SIG-M5 treated with dmso at 0.1 percent for 504 hours (cell line): Measurements from ENCODE around the gene HSF5.

ENCODE experiments used
- DNase-seq: peaks from one replicate; lab custom pipeline; 2025; ENCODE audit not compliant: unreplicated experiment; lab: John Stamatoyannopoulos, UW

Gene HSF5

DNA sequence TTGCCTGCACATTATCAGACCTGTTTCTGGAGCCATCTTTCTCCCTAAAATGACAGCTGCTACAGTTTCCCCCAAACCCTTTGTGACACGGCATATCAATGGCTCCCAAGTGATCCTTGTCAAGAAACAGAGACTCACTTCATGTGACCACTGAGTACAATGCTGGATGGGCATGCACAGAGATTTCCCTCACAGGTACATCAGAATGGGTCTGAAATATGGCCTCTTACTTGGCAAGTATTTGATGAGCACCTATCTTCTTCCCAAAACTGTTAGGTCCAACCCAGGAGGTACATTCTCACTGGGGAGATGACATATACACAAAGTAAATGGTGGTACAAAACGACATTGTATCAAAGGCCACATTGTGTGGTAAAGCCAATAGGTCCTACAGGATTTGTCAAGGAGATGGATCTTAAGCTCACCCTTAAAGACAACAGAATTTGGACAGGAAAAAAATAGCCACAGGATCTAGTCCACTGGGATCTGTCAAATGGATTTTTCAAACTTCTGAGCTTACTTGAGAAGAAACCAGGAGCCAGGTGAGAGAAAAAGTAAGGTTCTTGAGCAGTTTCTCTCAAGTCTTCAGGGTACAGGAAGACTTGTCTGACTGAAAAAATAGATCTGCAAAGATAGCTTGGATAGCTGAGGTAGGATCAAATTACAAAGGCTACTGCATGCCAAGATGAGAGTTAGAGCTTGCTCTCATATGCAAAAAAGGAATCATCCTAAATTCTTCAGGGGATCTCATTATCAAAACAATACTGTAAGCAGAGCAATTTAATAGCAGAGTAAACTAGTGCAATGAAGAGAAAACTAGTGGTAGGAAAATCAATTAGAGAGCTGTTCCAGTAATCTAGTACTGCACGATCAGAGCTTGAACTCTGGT is 99.7 kb downstream of the HSF5 start:
- DNase-seq, result peak; percentile 34

DNA sequence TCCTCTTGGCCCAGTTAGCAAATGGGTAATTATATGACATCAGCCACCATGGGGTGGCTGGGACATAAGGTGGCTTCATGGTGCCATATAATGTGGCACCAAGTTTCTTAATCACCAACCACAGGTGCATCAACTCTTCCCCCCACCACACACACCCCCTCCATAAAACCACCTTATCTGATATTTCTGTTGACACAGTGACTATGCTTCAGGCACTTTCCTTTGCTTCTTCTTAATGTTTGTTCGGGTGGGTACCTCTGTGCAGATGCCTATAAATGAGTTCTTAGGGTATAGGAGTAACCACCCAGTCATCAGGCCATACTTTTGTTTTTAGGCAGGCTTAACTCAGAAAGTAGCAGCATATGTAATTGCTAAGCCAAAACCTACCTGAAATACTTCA is 100.4 kb downstream of the HSF5 start:
- DNase-seq, result peak; percentile 65

DNA sequence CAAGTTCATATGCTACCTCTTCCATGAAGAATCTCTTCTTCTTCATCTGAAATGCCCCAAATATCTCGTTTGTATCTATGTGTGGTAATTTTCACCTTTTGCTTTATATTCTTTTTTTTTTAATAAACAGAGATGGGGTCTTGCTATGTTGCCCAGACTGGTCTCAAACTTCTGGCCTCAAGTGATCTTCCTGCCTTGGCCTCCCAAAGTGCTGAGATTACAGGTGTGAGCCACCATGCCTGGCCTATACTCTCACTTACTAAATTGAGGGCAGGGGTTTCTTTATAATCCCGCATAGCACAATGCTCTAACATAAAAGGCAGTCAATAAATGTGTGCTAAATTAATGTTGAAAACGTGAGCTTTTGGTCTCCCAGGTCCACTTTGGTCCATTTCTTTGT is 101.5 kb downstream of the HSF5 start:
- no peak for DNase-seq

DNA sequence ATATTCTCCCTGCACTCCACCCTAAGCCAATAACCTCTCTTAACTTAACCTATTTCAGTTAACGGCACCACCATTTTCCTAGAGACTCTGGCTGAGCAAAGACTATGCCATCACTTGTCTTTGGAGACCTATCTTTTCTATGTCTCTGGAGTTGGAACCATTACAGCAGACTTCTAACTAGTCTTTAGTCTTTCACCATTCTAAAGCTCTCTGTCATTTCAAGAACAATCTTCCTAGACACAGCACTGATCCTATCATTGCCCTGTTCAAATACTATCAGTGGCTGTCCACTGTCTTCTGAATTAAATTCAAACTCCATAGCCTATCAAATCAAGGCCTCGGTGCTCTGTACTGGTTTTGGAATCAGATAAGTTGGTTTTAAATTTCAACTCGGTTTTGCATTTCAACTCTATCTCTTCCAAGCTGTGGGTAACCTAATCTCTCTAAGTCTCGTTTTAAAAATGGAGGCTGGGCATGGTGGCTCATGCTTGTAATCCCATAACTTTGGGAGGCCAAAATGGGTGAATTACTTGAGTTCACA is 102.8 kb downstream of the HSF5 start:
- DNase-seq, result no peak

DNA sequence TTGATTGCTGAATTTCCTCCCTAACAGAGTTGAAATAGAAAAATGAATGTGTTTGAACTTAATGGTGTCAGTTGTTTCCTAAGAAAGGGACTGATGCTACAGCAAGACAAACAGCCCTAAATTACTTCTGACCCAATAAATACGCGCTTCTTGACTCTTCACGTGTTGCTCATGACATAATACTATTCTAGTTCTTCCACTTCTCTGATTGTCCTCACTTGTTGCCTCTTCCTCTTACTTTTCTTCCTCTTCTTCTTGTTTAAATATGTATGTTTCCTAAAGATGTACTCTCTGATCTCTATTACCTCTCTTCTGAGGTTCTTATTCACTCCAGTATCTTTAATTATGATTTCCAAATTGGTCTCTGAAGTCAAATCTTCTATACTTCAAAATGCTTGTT is 103.3 kb downstream of the HSF5 start:
- DNase-seq, result no peak

DNA sequence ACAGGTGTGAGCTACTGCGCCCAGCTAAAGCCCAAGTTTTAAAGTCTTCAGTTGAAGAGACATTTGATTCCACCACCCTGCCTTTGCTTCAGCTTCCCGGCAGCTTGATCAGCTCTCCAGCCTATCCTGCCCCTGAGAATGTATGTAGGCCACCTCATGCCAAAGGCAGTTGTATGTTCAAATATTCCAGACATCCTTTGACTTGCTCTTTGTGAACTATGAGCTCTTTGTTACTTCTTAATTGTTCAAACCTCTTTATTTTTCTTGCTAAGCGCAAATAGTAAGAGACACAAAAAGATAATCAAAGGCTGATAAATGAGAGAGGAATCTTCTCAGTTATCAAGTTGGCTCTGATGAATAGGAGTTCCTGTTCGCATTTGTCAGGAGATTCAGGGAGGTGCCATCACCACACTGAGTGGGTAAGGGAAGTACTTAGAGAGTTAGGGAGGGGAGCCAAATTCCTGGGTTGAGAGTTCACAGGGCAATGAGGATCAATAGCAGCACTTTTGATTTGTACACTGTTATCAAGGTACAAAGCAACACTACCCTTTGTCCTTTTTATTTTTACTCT is 104.2 kb downstream of the HSF5 start:
- DNase-seq, result no peak

DNA sequence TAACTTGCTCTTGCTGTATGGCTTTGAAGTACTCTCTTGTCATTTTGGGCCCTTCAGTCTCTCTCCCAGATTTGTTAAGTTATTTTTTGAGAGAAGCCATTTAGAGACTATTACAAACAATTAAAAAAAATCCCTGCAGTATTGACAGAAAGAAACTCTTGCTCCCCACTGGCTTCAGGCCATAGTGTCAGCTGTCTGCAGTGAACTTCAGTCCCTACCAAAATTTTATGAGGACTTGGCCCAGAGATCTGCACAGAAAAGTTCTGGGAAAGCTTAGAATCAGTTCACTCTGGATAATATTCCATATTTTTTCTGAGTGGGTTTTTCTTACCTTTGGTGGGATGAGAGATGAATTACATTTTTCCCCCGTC is 105.4 kb downstream of the HSF5 start:
- no peak for DNase-seq

DNA sequence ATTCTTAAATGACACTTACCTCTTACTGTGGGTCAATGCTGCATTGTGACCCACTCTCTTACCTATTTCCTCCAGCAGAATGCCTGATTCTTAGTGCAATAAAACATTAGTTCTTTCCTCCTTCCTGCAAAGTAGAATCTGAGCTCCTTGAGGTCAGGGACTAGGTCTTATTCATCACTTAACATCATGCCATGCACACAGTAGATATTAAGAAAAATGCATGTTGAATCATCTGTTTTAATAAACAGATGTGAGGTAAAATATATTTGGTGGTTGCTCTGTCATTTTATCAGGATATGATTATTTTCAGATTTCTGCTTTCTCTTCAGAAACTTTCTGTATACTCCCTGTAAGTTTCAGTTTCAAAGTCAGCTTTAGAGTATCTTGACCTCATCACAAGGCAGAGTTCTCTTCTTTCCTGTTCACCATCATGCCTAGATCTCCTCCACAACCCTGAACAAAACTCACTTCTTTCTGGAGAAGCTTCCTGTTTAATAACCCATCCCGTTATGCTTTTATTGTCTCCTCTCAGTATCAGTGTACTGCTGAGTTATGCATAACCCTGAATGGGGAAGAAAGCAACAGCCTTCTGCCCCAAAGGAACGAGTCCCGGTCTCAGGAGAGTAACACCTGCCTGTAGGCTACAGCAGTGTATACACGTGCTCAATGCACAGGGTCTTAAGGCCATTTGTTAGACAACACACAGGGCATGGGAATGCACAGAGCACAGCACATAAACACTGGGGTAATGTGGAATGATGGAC is 105.9 kb downstream of the HSF5 start:
- no peak for DNase-seq

DNA sequence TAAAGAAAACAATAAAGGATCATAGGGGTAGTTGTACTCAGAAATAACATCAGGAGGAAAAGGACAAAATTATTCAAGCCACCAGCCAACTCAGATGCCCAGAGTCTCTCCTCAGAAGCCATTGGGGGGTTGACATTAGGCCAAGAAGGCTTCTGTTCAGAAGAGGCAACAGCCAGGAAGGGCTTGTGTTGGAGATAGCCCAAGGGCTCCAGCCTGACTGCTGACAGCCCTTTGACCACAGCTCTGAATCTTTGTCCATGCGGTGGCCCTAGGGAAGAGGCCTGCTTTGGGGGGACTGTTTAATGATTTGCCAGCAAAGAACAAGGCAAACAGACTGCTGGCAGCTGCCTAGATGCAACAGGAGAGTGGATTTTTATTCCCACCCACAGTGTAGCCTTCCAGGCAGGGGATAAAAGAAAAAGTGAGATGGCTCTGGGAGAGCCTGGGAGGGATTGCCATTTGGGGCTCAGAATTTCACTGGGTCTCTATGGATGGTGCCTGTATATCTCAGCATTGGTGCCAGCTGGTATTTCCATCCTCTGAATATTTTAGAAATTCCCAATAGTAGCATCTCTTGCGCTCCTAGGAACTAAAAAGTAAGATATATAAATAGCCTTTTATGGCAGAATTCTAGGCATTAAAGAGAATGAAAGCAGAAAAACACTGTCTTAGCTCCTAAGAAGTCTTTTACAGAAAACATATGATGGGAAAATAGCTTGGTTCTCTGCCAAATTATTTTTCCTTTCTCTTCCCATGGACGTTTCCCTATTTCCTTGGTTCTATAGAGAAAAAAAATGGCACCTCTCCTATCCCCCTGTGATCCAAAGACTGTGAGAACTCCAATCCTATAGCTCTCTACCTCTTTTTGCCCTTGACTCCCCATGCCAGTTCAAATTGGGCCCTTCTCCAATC is 106.8 kb downstream of the HSF5 start:
- DNase-seq, result no peak

DNA sequence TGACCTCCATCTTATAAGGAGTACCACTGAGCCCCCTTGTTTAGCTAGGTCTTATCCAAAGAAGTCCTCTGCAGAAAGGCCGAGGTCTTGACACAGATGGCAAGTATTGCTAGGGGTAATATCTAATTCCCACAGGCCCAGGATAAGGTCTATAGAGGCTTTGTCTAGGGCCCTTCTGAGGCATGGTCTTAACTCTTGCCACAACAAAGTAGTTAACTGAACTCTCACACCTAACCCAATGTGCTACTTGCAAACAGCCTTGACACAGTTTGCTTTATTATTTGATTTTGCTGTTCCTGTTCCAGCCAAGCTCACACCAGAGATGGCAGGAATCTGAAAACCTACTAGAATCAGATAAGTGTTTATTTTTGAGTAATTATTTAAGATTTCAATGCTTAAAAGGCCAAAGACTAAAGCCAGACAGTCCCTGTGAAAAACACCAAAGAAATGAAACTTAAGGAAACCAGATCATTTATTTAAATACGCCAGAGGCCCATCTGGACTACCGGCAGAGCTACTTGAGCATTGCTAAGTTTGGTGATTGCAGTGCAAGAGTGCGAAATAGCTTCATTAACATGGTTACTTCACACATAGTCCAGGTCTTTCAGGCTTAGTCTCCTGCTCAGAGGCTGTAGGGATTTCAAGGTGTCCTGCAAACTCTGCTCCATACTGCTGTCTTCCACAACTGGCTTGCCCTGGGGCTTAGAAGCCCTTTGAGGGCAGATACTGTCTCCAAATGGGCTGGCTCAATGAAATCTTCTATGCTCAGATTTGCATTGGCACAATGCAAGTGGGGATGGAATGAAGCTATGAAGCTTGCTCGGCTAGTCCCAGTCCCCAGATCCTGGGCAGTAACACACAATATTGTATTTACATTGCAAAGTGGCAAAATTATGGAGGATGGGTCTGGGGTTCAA is 107.7 kb downstream of the HSF5 start:
- DNase-seq, result no peak

DNA sequence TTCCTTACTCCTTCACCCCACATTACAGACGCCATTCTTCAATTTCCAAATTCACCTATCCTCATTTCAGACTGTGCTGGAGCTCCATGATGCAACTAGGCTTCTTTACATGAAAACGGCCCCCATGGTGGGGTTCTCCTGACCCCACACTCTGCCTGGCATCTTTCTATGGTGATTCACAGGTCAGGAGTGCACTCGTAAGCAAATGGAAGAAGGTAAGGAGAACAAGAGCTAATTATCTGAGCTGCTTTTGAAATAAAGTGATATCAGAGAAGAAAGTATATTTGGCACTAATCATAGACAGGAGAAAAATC is 108.7 kb downstream of the HSF5 start:
- no peak for DNase-seq

DNA sequence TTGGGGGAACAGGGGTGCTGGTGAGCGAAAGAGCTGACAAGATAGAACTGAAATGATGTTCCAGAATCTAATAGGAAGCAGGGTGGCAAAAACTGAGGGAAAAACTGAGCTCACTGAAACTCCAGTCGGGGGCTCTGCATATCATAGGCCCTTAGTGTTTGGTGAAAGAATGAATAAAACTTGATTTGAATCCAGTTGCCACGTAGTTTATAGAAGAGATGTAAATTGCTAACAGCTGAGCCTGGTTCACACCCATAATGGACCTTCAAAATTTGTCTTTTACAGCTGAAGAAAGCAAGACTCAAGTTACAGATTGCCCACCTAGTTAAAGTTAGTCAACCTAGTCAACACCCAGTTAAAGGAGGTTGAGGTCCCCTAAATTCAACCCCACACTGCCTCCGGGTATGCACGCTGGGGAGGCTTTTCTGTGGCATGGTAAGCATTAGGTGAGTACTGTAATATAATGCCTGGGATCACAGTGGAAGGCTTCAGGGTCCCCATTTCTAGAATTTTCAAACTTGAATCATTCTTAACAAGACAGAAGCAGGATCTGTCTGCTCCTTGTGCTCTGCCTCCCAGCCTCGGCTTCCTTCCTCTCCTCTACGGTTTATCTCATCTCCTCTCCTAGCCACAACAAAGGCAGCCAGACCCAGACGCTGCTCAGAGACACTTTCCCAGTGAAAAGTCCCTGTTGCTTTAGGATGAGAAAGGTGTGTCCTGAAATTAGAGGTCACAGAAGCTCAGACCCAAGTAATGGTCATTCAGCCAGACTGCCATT is 109.3 kb downstream of the HSF5 start:
- DNase-seq, result no peak

DNA sequence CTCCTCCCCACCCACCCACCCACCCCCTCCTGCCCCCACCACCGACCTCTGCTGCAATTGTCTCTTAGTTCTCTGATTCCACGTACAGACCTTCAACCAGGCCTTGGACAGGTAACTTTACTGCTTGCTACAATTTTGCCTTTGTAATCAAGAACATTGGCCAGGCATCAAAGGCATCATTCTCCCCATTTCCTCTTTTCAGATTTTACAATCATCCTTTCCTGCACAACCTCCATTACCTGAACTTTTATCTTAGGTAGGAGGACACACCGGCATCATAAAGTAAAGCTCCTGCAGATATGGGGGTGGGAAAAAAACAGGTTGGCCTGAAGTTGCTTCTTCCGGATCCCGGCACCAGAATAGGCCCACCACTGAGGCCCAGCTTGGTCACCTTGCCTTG is 110.5 kb downstream of the HSF5 start:
- DNase-seq, result no peak

DNA sequence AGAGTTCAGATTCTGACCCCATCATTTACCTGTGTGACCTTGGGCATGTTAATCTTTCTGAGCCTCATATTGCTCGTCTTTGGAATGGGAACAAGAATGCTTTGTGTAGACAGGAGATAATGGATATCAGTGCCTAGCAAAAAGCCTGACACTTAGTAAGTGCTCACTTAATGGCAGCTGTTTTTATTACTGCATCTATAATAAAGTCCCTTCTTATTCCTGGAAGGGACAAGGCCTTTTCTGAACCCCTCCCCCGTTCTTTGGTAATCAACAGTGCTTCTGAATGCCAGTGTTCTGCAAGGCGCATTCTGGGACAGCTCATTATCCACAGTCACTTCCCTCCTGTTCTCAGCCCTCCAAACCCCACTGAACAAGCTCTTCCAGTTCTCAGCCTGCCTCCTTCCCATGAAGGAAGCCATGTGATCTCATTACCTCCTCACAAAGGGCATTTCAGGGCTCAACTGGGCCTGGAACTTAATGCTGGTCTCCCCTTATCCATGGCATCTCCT is 111.1 kb downstream of the HSF5 start:
- peak; percentile 76 for DNase-seq

DNA sequence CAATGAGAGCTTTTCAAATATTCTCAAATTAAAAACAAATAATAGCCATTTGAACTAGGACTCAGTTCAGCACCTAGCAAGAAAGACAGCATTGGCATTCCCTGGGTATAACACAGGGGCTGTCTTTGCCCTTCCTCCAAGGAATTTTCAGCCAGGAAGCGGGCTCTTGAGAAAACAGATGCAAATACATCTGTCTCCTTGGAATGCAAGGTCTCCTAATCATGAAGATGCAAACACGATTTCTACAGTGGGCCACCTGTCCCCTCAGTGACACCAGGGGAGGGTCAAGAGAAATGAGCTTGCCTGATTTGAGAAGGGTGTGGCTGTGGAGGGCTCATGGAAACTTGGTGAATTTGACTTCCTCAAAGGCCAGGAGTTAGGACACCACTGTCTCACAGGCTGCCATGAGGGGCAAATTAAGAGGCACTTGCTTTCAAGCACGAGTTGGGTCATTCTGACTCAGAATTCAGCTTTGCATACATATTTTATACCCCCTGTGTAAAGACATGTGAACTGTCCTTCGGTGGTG is 111.7 kb downstream of the HSF5 start:
- peak; percentile 26 for DNase-seq

DNA sequence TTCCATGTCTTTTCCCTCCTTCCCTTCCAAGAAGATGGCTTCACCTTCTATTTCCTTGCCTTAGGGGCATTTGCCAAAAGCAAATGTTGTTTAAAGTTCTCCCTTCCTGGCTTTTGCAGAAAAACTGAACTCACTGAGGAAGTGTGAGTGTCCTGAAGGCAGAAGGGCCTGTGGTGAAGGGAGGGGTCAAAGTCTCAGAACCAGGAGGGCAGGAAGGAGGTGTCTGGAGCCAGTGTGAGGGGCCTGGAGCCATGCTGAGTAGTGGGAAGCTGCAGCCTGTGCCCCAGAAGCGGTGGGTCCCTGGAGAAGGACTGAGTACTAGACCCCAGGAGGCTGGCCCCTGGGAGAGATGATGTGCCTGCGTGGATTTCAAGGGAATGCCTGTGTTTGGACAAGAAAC is 112.4 kb downstream of the HSF5 start:
- DNase-seq, result no peak

DNA sequence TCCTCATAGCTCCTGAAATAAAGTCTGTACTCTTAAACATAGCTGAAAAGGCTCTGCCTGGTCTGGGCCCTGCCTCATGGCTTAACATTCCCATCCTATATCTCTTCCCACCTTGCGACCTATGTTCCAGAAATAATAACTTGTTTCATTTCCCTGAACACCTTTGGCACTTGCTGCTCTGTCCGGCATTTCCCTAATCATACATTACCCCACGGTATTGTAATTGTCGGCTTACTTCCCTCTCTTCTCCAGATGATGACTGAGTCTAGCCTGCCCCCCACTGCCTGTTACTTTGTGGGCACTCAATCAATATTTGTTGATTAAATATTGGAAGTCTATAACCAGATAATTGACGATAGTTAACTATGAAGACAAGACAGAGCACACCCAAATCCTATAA is 113.0 kb downstream of the HSF5 start:
- DNase-seq, result no peak

DNA sequence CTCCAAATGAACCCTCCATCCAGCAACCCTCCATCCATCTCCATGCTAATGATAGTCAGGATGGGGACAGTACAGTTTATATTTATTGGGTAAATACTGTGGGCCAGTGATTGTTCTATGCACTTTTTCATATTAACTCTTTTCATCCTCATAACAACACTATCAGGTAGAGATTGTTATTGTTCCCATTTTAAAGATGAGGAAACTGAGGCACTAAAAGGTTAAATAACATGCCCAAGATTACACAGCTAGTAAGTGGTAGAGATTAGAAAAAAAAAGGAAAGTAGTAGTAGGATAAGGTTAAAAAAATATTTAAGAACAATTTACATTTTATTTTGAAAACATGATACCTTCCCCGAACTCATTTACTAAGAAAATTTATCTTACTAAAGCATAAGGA is 114.3 kb downstream of the HSF5 start:
- DNase-seq, result no peak

DNA sequence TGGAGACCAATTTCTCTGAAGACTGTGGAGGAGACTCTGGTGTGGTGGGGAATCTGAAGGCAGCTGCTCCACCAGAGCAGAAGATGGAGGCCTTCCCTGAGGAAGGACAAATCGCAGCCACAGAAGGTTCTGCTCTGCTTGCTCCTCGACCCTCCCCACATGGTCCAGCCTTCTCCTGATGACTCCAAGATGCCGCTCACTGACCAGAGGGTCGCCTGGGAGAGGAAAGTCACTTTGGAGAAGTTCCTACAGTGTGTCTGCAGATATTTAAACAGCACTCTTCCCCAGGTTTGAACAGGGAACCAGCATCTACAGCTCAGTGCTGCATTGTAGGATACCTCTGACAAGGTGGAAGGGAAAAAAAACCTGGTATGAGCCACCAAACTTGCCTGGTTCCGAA is 115.2 kb downstream of the HSF5 start:
- DNase-seq, result no peak
